MCF 10A (cell line): ENCODE data around the gene LYVE1. TPM values are rescaled to one million over a fixed set of nuclear protein-coding genes. Genes with fewer than 3 reads are reported as not detected.

Experiments used
- BruUV-seq: library from RNA; stranded (reverse); fragments of 400-500 nt; replicated peaks from 2 replicates; lab custom pipeline; 2021; lab: Mats Ljungman, UMichigan
- CTCF ChIA-PET: fragments of 300-600 bp; sonication (Branson Sonifier 250); formaldehyde crosslinking; extraction: SDS; loops from one replicate; lab custom pipeline; 2021; ENCODE audit warnings: antibody characterized with exemption, inconsistent platforms; lab: Yijun Ruan, JAX
- POLR2A ChIA-PET: fragments of 300-600, 350-650 bp; sonication (Branson Sonifier 250); formaldehyde crosslinking; extraction: SDS; loops from one replicate; lab custom pipeline; 2020; ENCODE audit warnings: antibody characterized with exemption, inconsistent platforms; lab: Yijun Ruan, JAX
- DNase-seq: peaks from one replicate; pipeline ENCODE4 v3.0.0-alpha.2; 2018; ENCODE audit not compliant: unreplicated experiment
- H3K27ac Mint-ChIP-seq: one replicate; pipeline ENCODE4 v1.8.0; 2022; ENCODE audit warnings: mild to moderate bottlenecking, low read depth, mixed read lengths; ENCODE audit not compliant: unreplicated experiment
- H3K27me3 Mint-ChIP-seq: one replicate; pipeline ENCODE4 v1.8.0; 2022; ENCODE audit warnings: mixed read lengths; ENCODE audit not compliant: insufficient read depth, unreplicated experiment
- H3K36me3 Mint-ChIP-seq: one replicate; pipeline ENCODE4 v1.8.0; 2022; ENCODE audit warnings: mild to moderate bottlenecking, moderate library complexity, mixed read lengths; ENCODE audit not compliant: insufficient read depth, unreplicated experiment
- H3K4me1 Mint-ChIP-seq: one replicate; pipeline ENCODE4 v1.8.0; 2022; ENCODE audit warnings: mixed read lengths; ENCODE audit not compliant: insufficient read depth, unreplicated experiment
- H3K4me3 Mint-ChIP-seq: one replicate; pipeline ENCODE4 v1.8.0; 2022; ENCODE audit warnings: mild to moderate bottlenecking, moderate library complexity, mixed read lengths; ENCODE audit not compliant: unreplicated experiment
- H3K9me3 Mint-ChIP-seq: one replicate; pipeline ENCODE4 v1.8.0; 2022; ENCODE audit warnings: mixed read lengths; ENCODE audit not compliant: unreplicated experiment
- CTCF ChIP-seq: fragments of 200-600 bp; IDR thresholded peaks from one replicate; pipeline ENCODE4 v1.8.0; 2022; ENCODE audit warnings: antibody characterized with exemption, mild to moderate bottlenecking; ENCODE audit not compliant: unreplicated experiment
- intact Hi-C: fragments of 100-400 bp; cut with micrococcal nuclease; formaldehyde crosslinking; loops from 2 replicates; pipeline ENCODE4 v1.14.1; 2022
- total RNA-seq: library from RNA; stranded (reverse); gene quantifications from 2 replicates; pipeline ENCODE4 v1.2.3, GENCODE V29; 2022

Gene LYVE1
- total RNA-seq, 1 experiment from 2014 or later: not detected

DNA sequence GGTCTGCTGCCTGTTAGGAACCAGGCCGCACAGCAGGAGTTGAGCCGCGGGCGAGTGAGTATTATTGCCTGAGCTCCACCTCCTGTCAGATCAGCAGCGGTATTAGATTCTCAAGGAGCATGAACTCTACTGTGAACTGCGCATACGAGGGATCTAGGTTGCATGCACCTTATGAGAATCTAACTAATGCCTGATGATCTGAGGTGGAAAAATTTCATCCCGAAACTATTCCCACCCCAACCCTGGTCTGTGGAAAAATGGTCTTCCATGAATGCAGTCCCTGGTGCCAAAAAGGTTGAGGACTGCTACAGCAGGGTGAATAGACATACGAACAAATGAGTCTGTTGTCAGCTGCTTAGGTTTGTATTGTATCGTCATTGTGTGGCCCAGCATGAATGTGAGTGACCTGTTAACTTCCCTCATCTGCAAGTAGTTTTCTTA lies 57.3 kb downstream of the LYVE1 start:
- Mint-ChIP-seq H3K4me1 (no peaks in the 10 kb centered on the region), H3K27ac (no peak overlapping the region), H3K9me3 (no peaks in the 10 kb centered on the region), H3K36me3 (no peaks in the 10 kb centered on the region), H3K4me3 (no peak overlapping the region), H3K27me3 (no peaks in the 10 kb centered on the region)
- intact Hi-C loops: no loop called here
- CTCF ChIA-PET: interaction anchor here (0.5 to 4.0 kb wide), 5 partner anchors 9 to 1600 kb away, joined by 3 to 29 read pairs (median 3); partner anchors contain the start of gene AKIP1
- TF ChIP-seq CTCF: no peak
- DNase-seq: no peak
- POLR2A ChIA-PET: interaction anchor here (1.4 to 8.1 kb wide), 2 partner anchors 10 to 22 kb away, joined by 3 to 45 read pairs; no protein-coding TSS in a partner anchor
- BruUV-seq: no TSS peak

Other genes with a start within 250 kb of the LYVE1 start
- gene AMPD3, start 113.4 kb downstream of the LYVE1 start, total RNA-seq: 5.0 and 5.4 TPM in 2 replicates
- 28.4 and 41.8 TPM in 2 replicates for gene RNF141, start 27.5 kb downstream of the LYVE1 start, total RNA-seq
- gene IRAG1, start 125.1 kb upstream of the LYVE1 start, total RNA-seq: 0.07 TPM in 1 of 2 replicates, not detected in the other
- gene CTR9, start 182.6 kb upstream of the LYVE1 start, total RNA-seq: 25.8 and 28.8 TPM in 2 replicates
- 573 and 817 TPM in 2 replicates for gene EIF4G2, start 240.3 kb upstream of the LYVE1 start, total RNA-seq